K562 (cell line): ENCODE data around the gene MAP3K2. TPM values are rescaled to one million over a fixed set of nuclear protein-coding genes. Genes with fewer than 3 reads are reported as not detected.

Experiments
- CBX1 ChIP-seq: sonication (generic); IDR thresholded peaks from 2 replicates; pipeline ENCODE4 v1.6.1; 2016; ENCODE audit warnings: antibody characterized with exemption, low read depth, mild to moderate bottlenecking
- CXXC5 ChIP-seq: fragments of 250-450 bp; sonication (Bioruptor Pico); IDR thresholded peaks from 2 replicates; pipeline ENCODE4 v1.8.0; 2022; ENCODE audit warnings: inconsistent platforms, mild to moderate bottlenecking, moderate library complexity
- HMGN3 ChIP-seq: IDR thresholded peaks from 2 replicates; pipeline ENCODE4 v1.6.1; 2011; ENCODE audit warnings: borderline replicate concordance, low read depth, mild to moderate bottlenecking, mixed read lengths, low read length; ENCODE audit not compliant: insufficient read length; ENCODE audit errors: extremely low read depth
- KAT2B ChIP-seq: IDR thresholded peaks from one replicate; pipeline ENCODE4 v1.6.1; 2012; ENCODE audit warnings: low read depth, mild to moderate bottlenecking, control low read depth, inconsistent platforms, low read length, moderate library complexity
- NCOA2 ChIP-seq, 2 experiments: fragments of 450-650 bp; IDR thresholded peaks; 2 replicates each; pipeline ENCODE4 v1.6.1; 2018; ENCODE audit warnings: mild to moderate bottlenecking in 2 of 2, moderate library complexity in 1 of 2; ENCODE audit not compliant: partially characterized antibody in 2 of 2
- polyA plus RNA-seq, 8 experiments: library from polyadenylated mRNA; depleted of rRNA in 4 of 8; stranded (reverse) in 5 of 8; unstranded in 3 of 8; fragments of >200 nt; fragmentation: Nextera tagmentation in 2 of 8; fragmentation: Illumina TruSeq in 1 of 8; extraction: Ambion mirVana in 2 of 8; extraction: Trizol in 1 of 8; gene quantifications; 2 replicates each; pipeline versions ENCODE4 v1.2.1 to v1.2.3, GENCODE V29; 2011 to 2014; ENCODE audit warnings: inconsistent platforms in 1 of 8, missing spikeins in 1 of 8
- total RNA-seq, 7 experiments: library from RNA; depleted of rRNA in 6 of 7; stranded (reverse); fragments of >200 nt in 6 of 7; fragmentation: Illumina TruSeq in 2 of 7; extraction: Trizol in 2 of 7; gene quantifications; 2 replicates each; pipeline versions ENCODE4 v1.2.1 to v1.2.3, GENCODE V29; 2011 to 2021; ENCODE audit warnings: low replicate concordance in 1 of 7
- TF ChIP-seq, protein P1 (sequence below): fragments of 250-450 bp; sonication (Bioruptor Pico); IDR thresholded peaks from 2 replicates; pipeline ENCODE4 v1.8.0; 2022; ENCODE audit warnings: moderate library complexity, mild to moderate bottlenecking, inconsistent platforms
- TF ChIP-seq, protein P2 (sequence below), 2 experiments: fragments of 450-650 bp in 1 of 2; sonication (generic) in 1 of 2; formaldehyde crosslinking in 1 of 2; IDR thresholded peaks; 2 replicates each; pipeline versions ENCODE4 v1.7.1 to v1.9.0; 2016 to 2022; ENCODE audit warnings: inconsistent platforms in 1 of 2, mild to moderate bottlenecking in 1 of 2, missing genetic modification reagents in 1 of 2
- TF ChIP-seq, protein P3 (sequence below): sonication (generic); formaldehyde crosslinking; IDR thresholded peaks from 2 replicates; pipeline ENCODE4 v1.8.1; 2023; ENCODE audit warnings: mild to moderate bottlenecking, missing genetic modification reagents, moderate library complexity
- TF ChIP-seq, protein P4 (sequence below): fragments of 250-450 bp; sonication (Bioruptor Pico); IDR thresholded peaks from 2 replicates; pipeline ENCODE4 v1.8.0; 2021; ENCODE audit warnings: borderline replicate concordance, mild to moderate bottlenecking, moderate library complexity; ENCODE audit not compliant: poor library complexity, severe bottlenecking
- TF ChIP-seq, protein P5 (sequence below): fragments of 250-450 bp; sonication (Bioruptor Pico); IDR thresholded peaks from 2 replicates; pipeline ENCODE4 v1.8.0; 2021; ENCODE audit warnings: moderate library complexity, mild to moderate bottlenecking, inconsistent platforms

MAP3K2 gene
- total and polyA plus RNA-seq, 9 of the 15 experiments (the other 6 are each of a cell fraction or from before 2014, with no cell fraction given), result 1.2 to 14.2 (median 5.7) TPM

DNA sequence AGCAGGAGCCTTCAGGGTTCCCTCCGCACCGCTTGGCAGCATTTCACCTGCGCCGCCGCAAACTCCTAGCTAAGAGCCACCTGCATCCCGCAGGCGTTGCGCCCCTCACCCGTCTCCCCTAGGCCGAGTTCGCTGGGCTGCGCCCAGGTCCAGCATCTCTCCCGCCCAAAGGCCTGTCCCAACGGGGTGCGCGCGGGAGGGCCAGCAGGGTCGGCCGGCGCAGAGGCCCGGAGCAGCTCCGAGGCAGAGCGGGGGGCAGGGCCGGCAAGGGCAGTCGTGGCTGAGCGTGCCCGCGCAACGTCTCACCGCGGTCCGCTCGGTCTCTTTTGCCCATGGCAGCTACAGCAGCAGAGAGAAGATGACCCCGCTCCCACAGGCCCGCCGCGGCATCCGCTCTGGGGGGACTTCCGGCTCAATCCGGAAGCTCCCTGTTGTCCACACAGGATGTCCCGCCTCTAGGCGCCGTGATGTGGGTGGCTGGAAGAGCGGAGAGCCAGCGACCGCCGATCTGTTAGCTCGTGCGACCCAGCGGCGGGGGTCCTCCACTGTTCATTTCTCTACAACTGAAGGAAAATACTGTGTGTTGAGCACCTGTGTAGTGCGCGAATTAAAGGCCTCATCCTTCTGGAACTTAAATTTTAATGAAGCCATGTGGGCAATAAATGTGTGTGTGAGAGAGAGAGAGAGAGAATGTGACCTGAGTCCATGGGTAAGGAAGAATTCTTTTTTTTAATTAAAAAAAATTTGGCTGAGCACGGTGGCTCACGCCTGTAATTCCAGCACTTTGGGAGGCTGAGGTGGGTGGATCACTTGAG lies 93.8 kb downstream of the MAP3K2 start, which contains the start of gene ERCC3 (continued):
- peak; percentile 56; the same call in 1 of the 2 replicates for TF ChIP-seq CXXC5 (CRISPR knock-in tag)
- TF ChIP-seq KAT2B, result no peak
- peak; percentile 61; the same call in 1 of the 2 replicates for TF ChIP-seq CBX1
- no peak for TF ChIP-seq NCOA2 (IDR thresholded peaks at IDR 0.05; ENCODE audit: partially characterized antibody in 2 of 2)
- peak; percentile 22 for TF ChIP-seq HMGN3
- TF ChIP-seq, protein P1, sequence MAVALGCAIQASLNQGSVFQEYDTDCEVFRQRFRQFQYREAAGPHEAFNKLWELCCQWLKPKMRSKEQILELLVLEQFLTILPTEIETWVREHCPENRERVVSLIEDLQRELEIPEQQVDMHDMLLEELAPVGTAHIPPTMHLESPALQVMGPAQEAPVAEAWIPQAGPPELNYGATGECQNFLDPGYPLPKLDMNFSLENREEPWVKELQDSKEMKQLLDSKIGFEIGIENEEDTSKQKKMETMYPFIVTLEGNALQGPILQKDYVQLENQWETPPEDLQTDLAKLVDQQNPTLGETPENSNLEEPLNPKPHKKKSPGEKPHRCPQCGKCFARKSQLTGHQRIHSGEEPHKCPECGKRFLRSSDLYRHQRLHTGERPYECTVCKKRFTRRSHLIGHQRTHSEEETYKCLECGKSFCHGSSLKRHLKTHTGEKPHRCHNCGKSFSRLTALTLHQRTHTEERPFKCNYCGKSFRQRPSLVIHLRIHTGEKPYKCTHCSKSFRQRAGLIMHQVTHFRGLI (CRISPR knock-in tag), result no peak
- TF ChIP-seq, protein P2, sequence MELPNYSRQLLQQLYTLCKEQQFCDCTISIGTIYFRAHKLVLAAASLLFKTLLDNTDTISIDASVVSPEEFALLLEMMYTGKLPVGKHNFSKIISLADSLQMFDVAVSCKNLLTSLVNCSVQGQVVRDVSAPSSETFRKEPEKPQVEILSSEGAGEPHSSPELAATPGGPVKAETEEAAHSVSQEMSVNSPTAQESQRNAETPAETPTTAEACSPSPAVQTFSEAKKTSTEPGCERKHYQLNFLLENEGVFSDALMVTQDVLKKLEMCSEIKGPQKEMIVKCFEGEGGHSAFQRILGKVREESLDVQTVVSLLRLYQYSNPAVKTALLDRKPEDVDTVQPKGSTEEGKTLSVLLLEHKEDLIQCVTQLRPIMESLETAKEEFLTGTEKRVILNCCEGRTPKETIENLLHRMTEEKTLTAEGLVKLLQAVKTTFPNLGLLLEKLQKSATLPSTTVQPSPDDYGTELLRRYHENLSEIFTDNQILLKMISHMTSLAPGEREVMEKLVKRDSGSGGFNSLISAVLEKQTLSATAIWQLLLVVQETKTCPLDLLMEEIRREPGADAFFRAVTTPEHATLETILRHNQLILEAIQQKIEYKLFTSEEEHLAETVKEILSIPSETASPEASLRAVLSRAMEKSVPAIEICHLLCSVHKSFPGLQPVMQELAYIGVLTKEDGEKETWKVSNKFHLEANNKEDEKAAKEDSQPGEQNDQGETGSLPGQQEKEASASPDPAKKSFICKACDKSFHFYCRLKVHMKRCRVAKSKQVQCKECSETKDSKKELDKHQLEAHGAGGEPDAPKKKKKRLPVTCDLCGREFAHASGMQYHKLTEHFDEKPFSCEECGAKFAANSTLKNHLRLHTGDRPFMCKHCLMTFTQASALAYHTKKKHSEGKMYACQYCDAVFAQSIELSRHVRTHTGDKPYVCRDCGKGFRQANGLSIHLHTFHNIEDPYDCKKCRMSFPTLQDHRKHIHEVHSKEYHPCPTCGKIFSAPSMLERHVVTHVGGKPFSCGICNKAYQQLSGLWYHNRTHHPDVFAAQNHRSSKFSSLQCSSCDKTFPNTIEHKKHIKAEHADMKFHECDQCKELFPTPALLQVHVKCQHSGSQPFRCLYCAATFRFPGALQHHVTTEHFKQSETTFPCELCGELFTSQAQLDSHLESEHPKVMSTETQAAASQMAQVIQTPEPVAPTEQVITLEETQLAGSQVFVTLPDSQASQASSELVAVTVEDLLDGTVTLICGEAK (IDR thresholded peaks at IDR 0.05), result peak; percentile 96
- TF ChIP-seq, protein P2 (CRISPR knock-in tag; IDR thresholded peaks at IDR 0.05), result no peak
- TF ChIP-seq, protein P3, sequence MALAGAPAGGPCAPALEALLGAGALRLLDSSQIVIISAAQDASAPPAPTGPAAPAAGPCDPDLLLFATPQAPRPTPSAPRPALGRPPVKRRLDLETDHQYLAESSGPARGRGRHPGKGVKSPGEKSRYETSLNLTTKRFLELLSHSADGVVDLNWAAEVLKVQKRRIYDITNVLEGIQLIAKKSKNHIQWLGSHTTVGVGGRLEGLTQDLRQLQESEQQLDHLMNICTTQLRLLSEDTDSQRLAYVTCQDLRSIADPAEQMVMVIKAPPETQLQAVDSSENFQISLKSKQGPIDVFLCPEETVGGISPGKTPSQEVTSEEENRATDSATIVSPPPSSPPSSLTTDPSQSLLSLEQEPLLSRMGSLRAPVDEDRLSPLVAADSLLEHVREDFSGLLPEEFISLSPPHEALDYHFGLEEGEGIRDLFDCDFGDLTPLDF (CRISPR knock-in tag), result peak; percentile 79; the same call in 1 of the 2 replicates
- TF ChIP-seq, protein P4, sequence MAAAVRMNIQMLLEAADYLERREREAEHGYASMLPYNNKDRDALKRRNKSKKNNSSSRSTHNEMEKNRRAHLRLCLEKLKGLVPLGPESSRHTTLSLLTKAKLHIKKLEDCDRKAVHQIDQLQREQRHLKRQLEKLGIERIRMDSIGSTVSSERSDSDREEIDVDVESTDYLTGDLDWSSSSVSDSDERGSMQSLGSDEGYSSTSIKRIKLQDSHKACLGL (CRISPR knock-in tag), result no peak
- TF ChIP-seq, protein P5, sequence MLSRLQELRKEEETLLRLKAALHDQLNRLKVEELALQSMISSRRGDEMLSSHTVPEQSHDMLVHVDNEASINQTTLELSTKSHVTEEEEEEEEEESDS (CRISPR knock-in tag), result no peak
